Stimulated activated CD4-positive, alpha-beta T cell treated with anti-CD3 and anti-CD28 coated beads, Interleukin-1b, Interleukin-23, amount 100 ng/mL, for 1 hour (primary cell): ENCODE measurements around the gene VPS51.
"Not testable (repeated sequence)": the region's sequence is repeated elsewhere in the genome, so short reads cannot be mapped to it uniquely, and the experiment has no call there.

Source experiments
- DNase-seq, 2 donors: peaks; one replicate each; pipeline ENCODE4 v3.0.0-alpha.2; 2020; ENCODE audit warnings: low read depth in 2 of 2

VPS51 gene

DNA sequence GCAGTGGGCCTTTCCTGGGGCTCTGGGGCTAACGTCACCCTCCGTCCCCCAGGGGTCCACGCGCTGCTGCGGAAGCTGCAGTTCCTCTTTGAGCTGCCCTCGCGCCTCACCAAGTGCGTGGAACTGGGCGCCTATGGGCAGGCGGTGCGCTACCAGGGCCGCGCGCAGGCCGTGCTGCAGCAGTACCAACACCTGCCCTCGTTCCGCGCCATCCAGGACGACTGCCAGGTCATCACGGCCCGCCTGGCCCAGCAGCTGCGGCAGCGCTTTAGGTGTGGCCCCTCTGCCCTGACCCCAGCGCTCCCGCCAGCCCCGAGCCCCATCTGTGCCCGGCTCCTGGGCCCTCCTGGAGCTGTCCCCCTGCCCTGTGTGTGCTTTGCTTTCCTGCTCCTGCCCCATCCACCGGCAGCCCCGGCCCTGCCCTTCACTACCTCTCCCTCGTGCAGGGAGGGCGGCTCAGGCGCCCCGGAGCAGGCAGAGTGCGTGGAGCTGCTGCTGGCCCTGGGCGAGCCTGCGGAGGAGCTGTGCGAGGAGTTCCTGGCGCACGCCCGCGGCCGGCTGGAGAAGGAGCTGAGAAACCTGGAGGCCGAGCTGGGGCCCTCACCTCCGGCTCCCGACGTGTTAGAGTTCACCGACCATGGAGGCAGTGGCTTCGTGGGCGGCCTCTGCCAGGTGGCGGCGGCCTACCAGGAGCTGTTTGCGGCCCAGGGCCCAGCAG, 11.9 kb downstream of the VPS51 start:
- DNase-seq, result no peak

DNA sequence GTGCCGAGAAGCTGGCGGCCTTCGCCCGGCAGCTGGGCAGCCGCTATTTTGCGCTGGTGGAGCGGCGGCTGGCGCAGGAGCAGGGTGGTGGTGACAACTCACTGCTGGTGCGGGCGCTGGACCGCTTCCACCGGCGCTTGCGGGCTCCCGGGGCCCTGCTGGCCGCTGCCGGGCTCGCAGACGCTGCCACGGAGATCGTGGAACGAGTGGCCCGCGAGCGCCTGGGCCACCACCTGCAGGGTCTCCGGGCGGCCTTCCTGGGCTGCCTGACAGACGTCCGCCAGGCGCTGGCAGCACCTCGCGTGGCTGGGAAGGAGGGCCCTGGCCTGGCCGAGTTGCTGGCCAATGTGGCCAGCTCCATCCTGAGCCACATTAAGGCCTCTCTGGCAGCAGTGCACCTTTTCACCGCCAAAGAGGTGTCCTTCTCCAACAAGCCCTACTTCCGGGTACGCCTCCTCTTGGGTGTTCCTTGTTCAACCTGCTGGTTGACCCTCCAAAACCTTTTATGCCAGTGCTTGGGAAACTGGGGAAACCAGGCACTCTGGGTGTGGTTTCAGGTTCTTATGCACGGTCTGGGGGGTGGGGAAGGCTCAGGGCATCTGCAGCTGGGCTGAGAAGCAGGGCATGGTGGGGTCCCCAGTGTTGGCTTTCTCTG, 12.6 kb downstream of the VPS51 start:
- no peak for DNase-seq

DNA sequence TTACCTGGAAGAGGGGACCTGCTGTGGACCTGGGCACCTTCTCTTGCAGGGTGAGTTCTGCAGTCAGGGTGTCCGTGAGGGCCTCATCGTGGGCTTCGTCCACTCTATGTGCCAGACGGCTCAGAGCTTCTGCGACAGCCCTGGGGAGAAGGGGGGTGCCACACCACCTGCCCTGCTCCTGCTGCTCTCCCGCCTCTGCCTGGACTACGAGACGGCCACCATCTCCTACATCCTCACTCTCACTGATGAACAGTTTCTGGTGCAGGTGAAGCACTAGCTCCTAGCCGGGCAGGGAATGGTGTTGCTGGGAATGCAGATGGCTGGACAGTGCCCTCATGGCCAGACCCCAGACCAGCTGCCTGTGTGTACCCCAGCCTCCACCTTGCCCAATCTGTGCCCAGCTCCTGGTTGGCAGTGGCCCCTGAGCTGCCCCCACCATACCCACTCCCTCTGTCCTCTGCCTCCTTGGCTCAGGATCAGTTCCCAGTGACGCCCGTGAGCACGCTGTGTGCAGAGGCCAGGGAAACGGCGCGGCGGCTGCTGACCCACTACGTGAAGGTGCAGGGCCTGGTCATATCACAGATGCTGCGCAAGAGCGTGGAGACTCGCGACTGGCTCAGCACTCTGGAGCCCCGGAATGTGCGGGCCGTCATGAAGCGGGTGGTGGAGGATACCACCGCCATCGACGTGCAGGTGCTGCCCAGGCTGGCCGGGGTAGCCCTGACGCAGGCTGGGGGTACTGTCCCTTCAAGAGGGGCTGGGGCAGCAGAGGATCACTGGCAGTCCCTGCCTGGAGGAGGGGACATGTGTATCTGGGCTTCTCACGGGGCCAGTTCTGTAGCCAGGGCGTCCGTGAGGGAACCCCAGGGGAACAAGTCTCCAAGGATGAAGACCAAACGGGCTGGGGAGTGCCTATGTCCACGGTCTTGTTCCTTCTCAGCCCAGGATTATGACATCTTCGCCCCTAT, 13.5 kb downstream of the VPS51 start:
- DNase-seq, result no peak

DNA sequence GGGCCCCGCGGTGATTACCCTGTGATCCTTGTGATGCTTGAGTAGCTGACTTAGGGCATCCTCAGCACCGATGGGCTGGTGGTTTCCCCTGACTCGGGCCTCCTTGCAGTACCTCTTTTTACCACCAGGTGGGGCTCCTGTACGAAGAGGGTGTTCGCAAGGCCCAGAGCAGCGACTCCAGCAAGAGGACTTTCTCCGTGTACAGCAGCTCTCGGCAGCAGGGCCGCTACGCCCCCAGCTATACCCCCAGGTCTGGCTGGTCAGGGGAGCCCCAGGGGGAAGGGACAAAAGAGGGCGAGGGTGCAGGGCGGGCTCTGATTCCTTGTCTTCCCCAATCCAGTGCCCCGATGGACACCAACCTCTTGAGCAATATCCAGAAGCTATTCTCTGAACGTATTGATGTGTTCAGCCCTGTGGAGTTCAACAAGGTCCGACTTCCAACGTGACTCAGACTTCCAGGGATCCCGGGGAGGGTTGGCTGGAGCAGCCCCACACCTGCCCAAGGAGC, 14.4 kb downstream of the VPS51 start:
- DNase-seq, result peak; percentile 91 to 99

DNA sequence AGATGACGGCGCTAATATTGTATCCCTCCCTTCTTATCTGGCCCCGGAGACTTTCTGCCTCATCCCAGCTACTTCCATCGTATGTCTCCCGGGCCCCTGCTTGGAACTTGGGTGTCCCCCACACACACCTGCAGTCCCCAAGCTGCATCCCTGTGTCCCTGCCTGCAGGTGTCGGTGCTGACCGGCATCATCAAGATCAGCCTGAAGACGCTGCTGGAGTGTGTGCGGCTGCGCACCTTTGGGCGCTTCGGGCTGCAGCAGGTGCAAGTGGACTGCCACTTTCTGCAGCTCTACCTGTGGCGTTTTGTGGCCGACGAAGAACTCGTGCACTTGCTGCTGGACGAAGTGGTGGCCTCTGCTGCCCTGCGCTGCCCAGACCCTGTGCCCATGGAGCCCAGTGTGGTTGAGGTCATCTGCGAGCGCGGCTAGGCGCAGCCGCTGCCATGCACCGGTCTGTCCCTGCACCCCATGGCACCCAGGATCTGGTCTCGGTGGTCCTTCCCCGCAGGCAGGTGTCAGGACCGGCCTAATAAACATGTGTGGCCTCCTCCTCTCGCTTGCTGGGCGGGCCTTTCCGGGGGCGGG, 15.2 kb downstream of the VPS51 start:
- DNase-seq, result no peak

DNA sequence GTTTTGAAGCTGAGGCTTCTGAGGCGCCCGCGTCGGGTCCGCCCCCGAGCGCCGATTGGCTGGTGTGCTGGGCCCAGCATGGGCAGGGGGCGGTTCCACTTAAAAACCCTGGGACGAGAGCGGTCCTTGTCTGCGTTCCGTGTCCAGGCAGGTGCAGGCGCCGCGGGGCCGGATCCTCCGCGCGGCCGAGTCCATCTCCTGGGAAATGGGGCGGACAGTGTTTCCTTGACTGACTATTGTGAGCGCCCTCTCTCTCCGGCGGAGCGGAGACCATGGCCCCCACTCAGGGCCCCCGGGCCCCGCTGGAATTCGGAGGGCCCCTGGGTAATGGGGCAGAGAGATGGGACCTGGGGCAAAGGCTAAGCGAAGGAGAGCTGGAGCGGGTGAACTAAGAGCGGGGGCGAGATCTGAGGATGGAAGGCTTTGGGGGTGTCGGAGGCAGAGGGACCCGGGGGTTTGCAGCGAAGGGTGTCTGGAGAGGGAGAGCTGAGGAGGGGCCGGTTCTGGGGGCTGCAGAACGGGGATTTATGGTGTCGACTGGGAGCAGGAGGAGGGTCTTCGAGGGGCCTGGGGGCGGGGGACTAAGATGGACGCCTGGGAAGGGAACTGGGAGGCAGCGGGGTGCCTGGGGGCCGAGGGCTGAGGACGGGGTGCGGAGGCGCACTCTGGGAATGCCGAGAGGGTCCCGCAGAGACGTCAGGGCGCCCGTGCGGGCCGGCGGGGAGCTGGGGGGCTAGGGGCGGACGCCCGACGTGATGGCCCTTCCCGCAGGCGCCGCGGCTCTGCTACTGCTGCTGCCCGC, 15.9 kb downstream of the VPS51 start, which contains the start of gene TM7SF2:
TM7SF2 (plus strand) TSS at position 129 of the 802 bp plus-strand sequence; CDS start at position 273, 144 bp downstream.
- peak; percentile 84 to 90 for DNase-seq

DNA sequence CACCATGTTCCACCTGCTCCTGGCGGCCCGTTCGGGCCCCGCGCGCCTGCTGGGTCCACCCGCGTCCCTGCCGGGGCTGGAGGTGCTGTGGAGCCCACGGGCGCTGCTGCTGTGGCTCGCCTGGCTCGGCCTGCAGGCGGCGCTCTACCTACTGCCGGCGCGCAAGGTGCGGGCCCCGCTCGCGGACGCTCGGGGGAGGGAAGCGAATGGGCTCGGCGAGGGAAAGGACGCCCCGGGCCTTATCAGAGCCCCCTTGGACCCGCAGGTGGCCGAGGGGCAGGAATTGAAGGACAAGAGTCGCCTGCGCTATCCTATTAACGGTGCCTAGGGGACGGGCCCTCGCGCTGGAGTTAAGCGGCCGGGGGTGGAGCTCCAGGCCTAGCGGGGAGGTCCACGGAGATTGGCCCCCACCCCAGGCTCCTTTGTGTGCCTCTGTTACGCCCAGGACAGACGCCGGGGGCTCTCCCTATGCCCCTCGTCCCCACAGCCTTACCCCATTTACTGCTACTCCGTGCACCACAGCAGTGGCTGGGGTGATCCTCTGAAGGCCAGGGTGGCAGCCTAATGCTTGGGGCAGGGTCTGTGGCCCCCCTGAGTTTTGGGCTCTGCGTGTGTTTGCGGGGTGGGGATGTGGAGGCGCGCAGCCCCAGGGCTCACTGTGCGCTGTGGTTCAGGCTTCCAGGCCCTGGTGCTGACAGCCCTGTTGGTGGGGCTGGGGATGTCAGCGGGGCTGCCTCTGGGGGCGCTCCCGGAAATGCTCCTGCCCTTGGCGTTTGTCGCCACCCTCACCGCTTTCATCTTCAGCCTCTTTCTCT, 16.7 kb downstream of the VPS51 start:
- DNase-seq, result peak; percentile 51 to 62

DNA sequence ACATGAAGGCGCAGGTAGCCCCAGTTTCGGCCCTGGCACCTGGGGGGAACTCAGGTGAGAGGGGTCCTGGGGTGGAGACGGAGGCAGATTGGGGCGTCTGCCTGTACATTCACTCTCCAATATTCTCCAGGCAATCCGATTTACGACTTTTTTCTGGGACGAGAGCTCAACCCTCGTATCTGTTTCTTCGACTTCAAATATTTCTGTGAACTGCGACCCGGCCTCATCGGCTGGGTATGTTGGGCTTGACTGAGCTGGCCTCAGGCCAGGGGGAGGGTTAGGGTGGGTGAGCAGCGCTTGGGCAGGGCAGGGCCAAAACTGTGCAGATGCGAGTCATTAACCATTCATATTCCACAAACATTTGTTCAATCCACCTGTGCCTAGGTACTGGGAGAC, 17.3 kb downstream of the VPS51 start:
- no peak for DNase-seq

DNA sequence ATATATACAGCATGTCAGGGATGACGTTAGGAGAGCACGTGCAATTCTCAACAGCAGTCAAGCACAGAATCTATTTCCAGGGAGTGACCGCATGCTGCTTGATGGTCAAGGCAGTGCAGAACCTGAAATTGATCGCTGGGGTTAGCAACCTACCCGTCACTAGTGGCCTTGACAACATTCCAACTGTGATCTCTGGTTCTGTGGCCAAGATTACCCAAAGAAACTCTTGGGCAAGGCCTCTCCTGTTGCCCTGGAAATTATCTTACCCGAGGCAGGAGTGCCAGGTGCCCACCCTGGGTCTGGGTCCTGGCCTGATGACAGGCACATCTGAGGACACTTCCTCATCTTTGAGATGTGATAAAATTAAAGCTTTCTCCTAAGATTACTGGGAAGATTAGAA, 17.8 kb downstream of the VPS51 start:
- DNase-seq, result no peak

DNA sequence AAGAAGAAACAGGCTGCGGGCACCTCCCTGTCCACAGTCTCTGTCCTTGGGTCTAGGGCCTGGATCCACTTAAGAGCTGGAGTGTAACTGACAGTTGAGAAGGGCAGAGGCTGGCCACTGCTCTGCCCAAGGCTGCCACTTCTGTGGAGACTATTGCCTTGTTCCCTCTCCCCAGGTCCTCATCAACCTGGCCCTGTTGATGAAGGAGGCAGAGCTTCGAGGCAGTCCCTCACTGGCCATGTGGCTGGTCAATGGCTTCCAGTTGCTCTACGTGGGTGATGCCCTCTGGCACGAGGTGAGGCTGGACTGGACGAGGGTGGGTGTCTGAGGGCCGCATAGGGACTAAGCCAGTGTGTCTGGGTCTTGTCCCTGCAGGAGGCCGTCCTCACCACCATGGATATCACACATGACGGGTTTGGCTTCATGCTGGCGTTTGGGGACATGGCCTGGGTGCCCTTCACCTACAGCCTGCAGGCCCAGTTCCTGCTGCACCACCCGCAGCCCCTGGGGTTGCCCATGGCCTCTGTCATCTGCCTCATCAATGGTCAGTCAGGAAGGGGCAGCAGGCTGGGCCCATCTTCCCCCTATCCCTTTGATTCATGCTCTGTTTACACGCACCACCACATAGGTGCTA, 18.6 kb downstream of the VPS51 start:
- DNase-seq, result no peak

DNA sequence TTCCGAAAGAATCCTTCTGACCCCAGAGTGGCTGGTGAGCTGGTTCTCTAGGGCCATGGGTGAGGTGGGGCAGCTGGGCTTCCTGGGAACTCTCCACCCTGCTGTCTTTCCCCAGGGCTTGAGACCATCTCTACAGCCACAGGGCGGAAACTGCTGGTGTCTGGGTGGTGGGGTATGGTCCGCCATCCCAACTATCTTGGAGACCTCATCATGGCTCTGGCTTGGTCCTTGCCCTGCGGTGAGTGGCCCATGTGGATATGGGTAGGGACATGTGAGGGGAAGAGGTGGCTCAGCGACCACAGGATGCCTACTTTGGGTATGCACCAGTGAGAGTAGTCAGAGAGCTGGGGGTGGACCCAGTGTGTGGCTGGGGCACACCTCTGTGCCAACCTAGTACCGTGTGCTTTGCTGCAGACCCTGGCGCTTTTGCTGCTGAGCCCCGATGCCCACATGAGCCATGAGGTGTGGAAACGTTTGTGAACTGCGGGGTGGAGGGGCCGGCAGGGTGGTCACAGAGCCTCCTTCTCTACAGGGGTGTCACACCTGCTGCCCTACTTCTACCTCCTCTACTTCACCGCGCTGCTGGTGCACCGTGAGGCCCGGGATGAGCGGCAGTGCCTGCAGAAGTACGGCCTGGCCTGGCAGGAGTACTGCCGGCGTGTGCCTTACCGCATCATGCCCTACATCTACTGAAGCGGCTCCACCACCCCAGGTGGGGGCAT, 19.5 kb downstream of the VPS51 start:
- no peak for DNase-seq

DNA sequence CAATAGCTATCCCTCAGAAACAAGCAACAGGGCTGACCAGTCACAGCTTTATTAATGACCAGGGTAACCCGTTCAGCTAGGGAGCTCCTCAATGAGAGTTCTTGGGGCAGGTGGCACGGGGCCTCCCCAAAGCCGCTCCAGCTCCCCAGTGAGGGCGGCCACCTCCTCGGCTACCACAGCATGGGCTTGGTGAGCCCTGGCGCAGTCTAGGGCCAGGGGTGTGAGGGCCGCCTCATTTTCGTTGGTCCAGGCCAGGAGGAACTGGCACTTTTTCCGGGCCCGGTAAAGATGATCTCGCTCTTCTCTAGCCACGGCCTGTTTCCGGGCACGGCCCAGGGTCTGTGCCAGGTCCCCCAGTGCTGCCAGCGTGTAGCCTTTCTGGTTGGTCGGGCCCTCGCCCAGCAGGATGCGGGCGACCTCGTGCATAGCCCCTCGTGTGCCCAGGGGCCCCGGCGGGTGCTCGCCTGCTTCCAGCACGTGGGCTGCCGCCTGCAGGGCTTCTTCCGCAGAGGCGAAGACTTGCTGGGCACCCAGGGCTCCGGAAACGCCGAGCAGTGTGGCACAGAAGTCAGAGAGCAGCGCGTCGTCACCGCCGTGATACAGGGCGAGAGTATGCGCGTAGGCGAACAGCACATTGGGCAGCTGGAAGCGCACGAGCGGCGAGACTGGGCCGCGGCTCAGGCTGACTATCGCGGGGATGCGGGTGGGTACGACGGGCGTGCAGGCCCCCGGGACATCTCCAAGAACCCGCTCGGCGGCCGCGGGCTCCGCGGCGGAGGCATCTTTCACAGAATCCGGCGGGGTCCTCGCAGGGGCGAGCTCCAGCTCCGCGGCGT, 20.6 kb downstream of the VPS51 start:
- DNase-seq, result no peak

DNA sequence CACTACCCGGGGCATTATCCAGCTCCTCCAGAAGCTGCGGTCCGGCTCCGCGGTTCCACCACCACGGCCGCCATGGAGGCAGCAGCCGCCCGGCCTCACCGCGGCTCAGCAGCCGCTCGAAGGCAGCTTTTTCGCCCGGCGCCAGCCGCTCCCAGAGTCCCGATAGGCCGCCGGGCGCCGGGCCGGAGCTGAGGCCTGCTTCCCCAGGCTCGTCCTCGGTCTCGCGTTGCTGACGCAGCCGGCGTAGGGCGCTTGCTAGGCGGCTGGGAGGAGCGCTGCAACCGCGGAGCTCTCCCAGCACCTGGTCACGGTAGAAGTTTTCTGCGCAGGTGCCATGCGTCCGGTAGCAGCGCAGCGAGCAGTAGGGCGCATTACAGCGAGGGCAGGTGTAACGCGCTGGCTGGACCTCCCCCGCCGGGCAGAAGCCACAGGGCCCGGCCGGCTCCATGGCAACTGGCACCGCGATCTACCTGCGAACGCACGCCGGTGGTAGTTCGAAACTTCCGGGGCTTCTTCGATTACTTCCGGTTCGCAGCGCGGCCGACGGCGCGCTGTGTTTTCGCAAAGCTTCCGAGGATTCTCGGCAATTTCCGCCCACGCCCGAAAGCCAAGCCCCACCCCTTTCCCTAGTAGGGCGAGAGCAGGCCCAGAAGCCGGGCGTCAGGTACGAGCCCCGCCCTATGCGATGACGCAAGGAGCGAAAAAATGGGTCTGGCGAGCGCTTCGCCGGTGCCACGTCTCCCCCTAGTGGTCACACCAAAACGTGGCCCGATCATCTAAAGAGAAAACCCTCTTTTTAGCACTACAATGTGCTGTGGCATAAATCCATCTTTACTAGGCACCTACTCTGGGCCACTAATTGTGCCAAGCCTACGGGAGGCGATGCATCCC, 21.4 kb downstream of the VPS51 start, which contains the start of gene ZNHIT2:
ZNHIT2 (minus strand) TSS at position 496 of the 891 bp plus-strand sequence; CDS start at position 448, 48 bp downstream.
- peak; percentile 99 to 100 for DNase-seq

DNA sequence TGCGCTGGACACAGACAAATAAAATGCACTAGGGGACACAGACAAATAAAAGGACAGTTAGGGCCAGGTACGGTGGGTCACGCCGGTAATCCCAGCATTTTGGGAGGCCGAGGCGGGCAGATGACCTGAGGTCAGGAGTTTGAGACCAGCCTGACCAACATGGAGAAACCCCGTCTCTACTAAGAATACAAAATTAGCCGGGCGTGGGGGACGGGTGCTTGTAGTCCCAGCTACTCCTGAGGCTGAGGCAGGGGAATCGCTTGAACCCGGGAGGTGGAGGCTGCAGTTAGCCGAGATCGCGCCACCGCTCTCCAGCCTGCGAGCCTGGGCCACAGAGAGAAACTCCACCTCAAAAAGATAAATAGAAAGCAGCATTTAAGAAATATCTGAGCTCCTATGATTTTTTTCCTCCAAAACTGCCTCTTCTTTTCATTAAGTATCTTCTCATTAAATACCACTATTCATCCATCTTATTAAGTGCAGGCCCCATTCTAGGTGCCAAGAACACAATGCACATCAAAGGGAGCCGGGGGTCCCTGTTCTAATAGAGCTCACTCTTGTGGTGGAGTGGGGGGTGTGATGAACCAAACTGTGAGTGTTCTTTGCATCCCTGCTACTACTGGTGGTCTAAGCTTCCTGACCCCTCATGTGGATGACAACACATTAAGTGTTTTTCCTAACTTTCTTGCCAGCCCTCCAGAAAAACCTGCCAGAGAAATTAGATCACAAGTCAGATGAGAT, 22.3 kb downstream of the VPS51 start:
- no peak for DNase-seq

DNA sequence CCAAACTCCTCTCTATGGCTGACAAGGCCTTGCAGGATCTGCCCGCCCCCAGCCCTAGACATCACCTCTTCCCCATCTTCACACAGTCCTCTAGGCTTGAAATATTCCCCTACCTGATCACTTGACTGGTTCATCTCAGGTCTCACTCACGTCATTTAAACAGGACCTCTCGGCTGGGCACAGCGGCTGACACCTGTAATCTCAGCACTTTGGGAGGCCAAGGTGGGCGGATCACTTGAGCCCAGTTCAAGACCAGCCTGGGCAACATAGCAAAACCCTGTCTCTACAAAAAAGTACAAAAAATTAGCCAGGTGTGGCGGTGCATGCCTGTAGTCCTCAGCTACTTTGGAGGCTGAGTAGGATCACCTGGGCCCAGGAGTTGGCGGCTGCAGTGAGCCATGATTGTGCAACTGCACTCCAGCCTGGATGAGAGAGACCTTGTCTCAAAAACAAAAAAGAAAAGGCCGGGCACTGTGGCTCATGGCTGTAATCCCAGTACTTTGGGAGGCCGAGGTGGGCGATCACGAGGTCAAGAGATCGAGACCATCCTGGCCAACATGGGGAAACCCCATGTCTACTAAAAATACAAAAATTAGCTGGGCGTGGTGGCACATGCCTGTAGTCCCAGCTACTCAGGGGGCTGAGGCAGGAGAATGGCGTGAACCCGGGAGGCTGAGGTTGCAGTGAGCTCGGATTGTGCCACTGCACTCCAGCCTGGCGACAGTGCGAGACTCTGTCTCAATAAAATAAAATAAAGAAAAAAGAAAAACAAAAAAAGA, 23.1 kb downstream of the VPS51 start:
- not testable (repeated sequence) for DNase-seq
